OCI-LY3 (cell line): ENCODE measurements around the gene DLGAP4.

Experiments
- EZH2phosphoT487 ChIP-seq: fragments of 200-600 bp; shearing (Covaris generic); IDR thresholded peaks from 2 replicates; pipeline ENCODE4 v1.6.1; 2018; ENCODE audit warnings: antibody characterized with exemption, mixed run types, low read depth
- TF ChIP-seq, protein P1 (sequence below): fragments of 200-600, 300-600 bp; sonication (generic); IDR thresholded peaks from 2 replicates; pipeline ENCODE4 v1.5.1; 2014; ENCODE audit warnings: antibody characterized with exemption, low read length, low read depth

DNA sequence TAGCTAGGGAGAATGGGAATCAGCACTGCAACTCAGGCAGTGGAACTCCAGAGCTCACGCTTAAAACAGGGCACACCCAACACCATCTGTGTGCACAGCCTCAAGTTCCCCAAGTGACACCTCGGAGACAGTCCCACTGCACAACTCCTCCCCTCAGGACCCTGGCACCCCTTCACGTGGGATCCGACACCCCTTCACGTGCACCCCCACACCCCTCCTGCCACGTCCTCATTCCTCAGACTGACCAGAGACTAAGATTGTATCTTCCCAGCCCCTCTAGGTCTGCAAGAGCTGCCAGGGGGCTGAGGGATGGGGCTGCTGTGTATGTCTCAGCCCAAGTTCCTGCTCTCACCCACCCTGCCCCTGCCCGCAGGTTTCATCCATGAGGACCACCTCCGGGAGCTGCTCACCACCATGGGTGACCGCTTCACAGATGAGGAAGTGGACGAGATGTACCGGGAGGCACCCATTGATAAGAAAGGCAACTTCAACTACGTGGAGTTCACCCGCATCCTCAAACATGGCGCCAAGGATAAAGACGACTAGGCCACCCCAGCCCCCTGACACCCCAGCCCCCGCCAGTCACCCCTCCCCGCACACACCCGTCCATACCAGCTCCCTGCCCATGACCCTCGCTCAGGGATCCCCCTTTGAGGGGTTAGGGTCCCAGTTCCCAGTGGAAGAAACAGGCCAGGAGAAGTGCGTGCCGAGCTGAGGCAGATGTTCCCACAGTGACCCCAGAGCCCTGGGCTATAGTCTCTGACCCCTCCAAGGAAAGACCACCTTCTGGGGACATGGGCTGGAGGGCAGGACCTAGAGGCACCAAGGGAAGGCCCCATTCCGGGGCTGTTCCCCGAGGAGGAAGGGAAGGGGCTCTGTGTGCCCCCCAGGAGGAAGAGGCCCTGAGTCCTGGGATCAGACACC is 242.8 kb downstream of the DLGAP4 start:
- TF ChIP-seq, protein P1, sequence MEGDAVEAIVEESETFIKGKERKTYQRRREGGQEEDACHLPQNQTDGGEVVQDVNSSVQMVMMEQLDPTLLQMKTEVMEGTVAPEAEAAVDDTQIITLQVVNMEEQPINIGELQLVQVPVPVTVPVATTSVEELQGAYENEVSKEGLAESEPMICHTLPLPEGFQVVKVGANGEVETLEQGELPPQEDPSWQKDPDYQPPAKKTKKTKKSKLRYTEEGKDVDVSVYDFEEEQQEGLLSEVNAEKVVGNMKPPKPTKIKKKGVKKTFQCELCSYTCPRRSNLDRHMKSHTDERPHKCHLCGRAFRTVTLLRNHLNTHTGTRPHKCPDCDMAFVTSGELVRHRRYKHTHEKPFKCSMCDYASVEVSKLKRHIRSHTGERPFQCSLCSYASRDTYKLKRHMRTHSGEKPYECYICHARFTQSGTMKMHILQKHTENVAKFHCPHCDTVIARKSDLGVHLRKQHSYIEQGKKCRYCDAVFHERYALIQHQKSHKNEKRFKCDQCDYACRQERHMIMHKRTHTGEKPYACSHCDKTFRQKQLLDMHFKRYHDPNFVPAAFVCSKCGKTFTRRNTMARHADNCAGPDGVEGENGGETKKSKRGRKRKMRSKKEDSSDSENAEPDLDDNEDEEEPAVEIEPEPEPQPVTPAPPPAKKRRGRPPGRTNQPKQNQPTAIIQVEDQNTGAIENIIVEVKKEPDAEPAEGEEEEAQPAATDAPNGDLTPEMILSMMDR = no peak
- no peak for TF ChIP-seq EZH2phosphoT487
